Endothelial cell of coronary artery (primary cell): ENCODE results near the gene LCOR. TPM values are rescaled to one million over a fixed set of nuclear protein-coding genes. Genes with fewer than 3 reads are reported as not detected.

ENCODE experiments used
- total RNA-seq: library from RNA; depleted of rRNA; stranded (reverse); fragments of >200 nt; gene quantifications from 2 replicates; pipeline ENCODE4 v1.2.3, GENCODE V29; 2014

Gene LCOR
- total RNA-seq = 16.9 and 19.3 TPM in 2 replicates

GRCh38 chr10:96831867-96832720 is at the start of gene LCOR:
TSS of gene LCOR (plus strand) at chr10:96832298. CDS start at chr10:96949058, 116,760 bp downstream.

Other genes starting within 250 kb of the LCOR start
- 109 and 120 TPM in 2 replicates for gene TM9SF3, start 245.3 kb upstream of the LCOR start, total RNA-seq
- under 0.01 and 0.18 TPM in 2 replicates for gene PIK3AP1, start 111.8 kb upstream of the LCOR start, total RNA-seq